Stimulated activated CD8-positive, alpha-beta memory T cell treated with anti-CD3 and anti-CD28 coated beads, Interleukin-4, amount 100 ng/mL, for 24 hours (primary cell): Measurements from ENCODE around the gene DLG2.
"Not testable (repeated sequence)": the region's sequence is repeated elsewhere in the genome, so short reads cannot be mapped to it uniquely, and the experiment has no call there.

Experiments used
- DNase-seq: peaks from one replicate; pipeline ENCODE4 v3.0.0-alpha.2; 2020; ENCODE audit warnings: low read depth

Gene DLG2

GRCh38 chr11:85229723-85230122 lies 397.4 kb downstream of the DLG2 start:
- DNase-seq: not testable (repeated sequence)

GRCh38 chr11:85196968-85197367 lies 430.2 kb downstream of the DLG2 start:
- DNase-seq: no peak

GRCh38 chr11:85195934-85196333 lies 431.2 kb downstream of the DLG2 start:
- no peak for DNase-seq

- DNase-seq: no peak
Measured at GRCh38 chr11:85187992-85188391, 439.2 kb downstream of the DLG2 start.

- DNase-seq: no peak
Measured at GRCh38 chr11:85184721-85185120, 442.4 kb downstream of the DLG2 start.

GRCh38 chr11:85182441-85183387 lies 444.4 kb downstream of the DLG2 start:
- no peak for DNase-seq

- DNase-seq: no peak
Measured at GRCh38 chr11:85180528-85180927, 446.6 kb downstream of the DLG2 start.

- no peak for DNase-seq
Measured at GRCh38 chr11:85171648-85172257, 455.4 kb downstream of the DLG2 start.

GRCh38 chr11:85170184-85170583 lies 457.0 kb downstream of the DLG2 start:
- no peak for DNase-seq

GRCh38 chr11:85167471-85167870 lies 459.7 kb downstream of the DLG2 start:
- DNase-seq: no peak

GRCh38 chr11:85167038-85167437 lies 460.1 kb downstream of the DLG2 start:
- no peak for DNase-seq

GRCh38 chr11:85165819-85166218 lies 461.3 kb downstream of the DLG2 start:
- DNase-seq: no peak

GRCh38 chr11:85164743-85165142 lies 462.4 kb downstream of the DLG2 start:
- no peak for DNase-seq

GRCh38 chr11:85154294-85154693 lies 472.9 kb downstream of the DLG2 start:
- DNase-seq: no peak

- no peak for DNase-seq
Measured at GRCh38 chr11:85137597-85137996, 489.5 kb downstream of the DLG2 start.

GRCh38 chr11:85133636-85134035 lies 493.5 kb downstream of the DLG2 start:
- no peak for DNase-seq

- no peak for DNase-seq
Measured at GRCh38 chr11:85132851-85133585, 494.1 kb downstream of the DLG2 start.

- no peak for DNase-seq
Measured at GRCh38 chr11:85127349-85127748, 499.8 kb downstream of the DLG2 start.

- DNase-seq: no peak
Measured at GRCh38 chr11:85123752-85124231, 503.4 kb downstream of the DLG2 start.

GRCh38 chr11:85118151-85118550 lies 509.0 kb downstream of the DLG2 start:
- no peak for DNase-seq

- no peak for DNase-seq
Measured at GRCh38 chr11:85115798-85116197, 511.3 kb downstream of the DLG2 start.

- DNase-seq: no peak
Measured at GRCh38 chr11:85114786-85115185, 512.4 kb downstream of the DLG2 start.

GRCh38 chr11:85110246-85110645 lies 516.9 kb downstream of the DLG2 start:
- DNase-seq: not testable (repeated sequence)
